Gastrocnemius medialis (tissue), 4 donors: Measurements from ENCODE around the gene FOXK1. TPM values are rescaled to one million over a fixed set of nuclear protein-coding genes. Genes with fewer than 3 reads are reported as not detected.
A peak's percentile ranks its signal among the peaks of the same experiment; 100 is the strongest.
"Not testable (repeated sequence)": the region's sequence is repeated elsewhere in the genome, so short reads cannot be mapped to it uniquely, and the experiment has no call there.

Experiments
- ATAC-seq, 2 donors: fragments of 150-250 bp; one replicate each; pipeline ENCODE4 v1.9.1; 2016
- DNase-seq, 2 donors: peaks; one replicate each; pipeline ENCODE4 v3.0.0-alpha.2; 2019
- H3K27ac ChIP-seq, 4 donors: fragments of 200-600 bp; sonication (generic); 1 replicate in 1 of 4; 2 replicates in 3 of 4; pipeline ENCODE4 v1.5.1; 2016 to 2018; ENCODE audit warnings: mild to moderate bottlenecking in 2 of 4, moderate library complexity in 1 of 4
- H3K27me3 ChIP-seq, 3 donors: fragments of 200-600 bp; sonication (generic) in 2 of 3; 1 replicate in 1 of 3; 2 replicates in 2 of 3; pipeline versions ENCODE4 v1.5.1 to v1.6.0; 2016 to 2019; ENCODE audit warnings: mild to moderate bottlenecking in 1 of 3, moderate library complexity in 1 of 3
- H3K36me3 ChIP-seq, 2 donors: fragments of 200-600 bp; sonication (generic) in 1 of 2; one replicate each; pipeline ENCODE4 v1.5.1; 2017 to 2018
- H3K4me1 ChIP-seq, 2 donors: fragments of 200-600 bp; sonication (generic) in 1 of 2; one replicate each; pipeline ENCODE4 v1.5.1; 2016 to 2017; ENCODE audit warnings: mild to moderate bottlenecking in 2 of 2
- H3K4me3 ChIP-seq, 4 donors: fragments of 200-600 bp; sonication (generic) in 3 of 4; 1 replicate in 1 of 4; 2 replicates in 3 of 4; pipeline ENCODE4 v1.5.1; 2016 to 2019; ENCODE audit warnings: mild to moderate bottlenecking in 2 of 4
- H3K9me3 ChIP-seq, 3 donors: fragments of 200-600 bp; sonication (generic) in 2 of 3; 1 replicate in 1 of 3; 2 replicates in 2 of 3; pipeline ENCODE4 v1.5.1; 2016 to 2019
- CTCF ChIP-seq, 5 experiments: fragments of 450-650 bp in 3 of 5; fragments of 200-600 bp in 2 of 5; sonication (generic) in 2 of 5; IDR thresholded peaks in 4 of 5; conservative IDR thresholded peaks in 1 of 5; 1 replicate in 4 of 5; 2 replicates in 1 of 5; pipeline ENCODE4 v1.5.1; 2016 to 2019; ENCODE audit warnings: antibody characterized with exemption in 5 of 5, mild to moderate bottlenecking in 3 of 5, moderate library complexity in 3 of 5
- POLR2A ChIP-seq, 2 donors: fragments of 450-650 bp; IDR thresholded peaks; one replicate each; pipeline ENCODE4 v1.6.1; 2017; ENCODE audit warnings: antibody characterized with exemption in 2 of 2, mild to moderate bottlenecking in 2 of 2, moderate library complexity in 2 of 2
- in situ Hi-C, 4 donors: fragments of 200-750 bp; cut with MboI; loops; one replicate each; pipeline versions ENCODE4 v1.15.0 to v1.8.0; 2017; ENCODE audit warnings: low sequenced_read_pairs in 4 of 4
- intact Hi-C: fragments of 100-400 bp; cut with DNase I; formaldehyde crosslinking; loops from one replicate; pipeline ENCODE4 v1.15.1; 2023; ENCODE audit warnings: low total_unique reads
- total RNA-seq, 4 donors: library from RNA; depleted of rRNA; stranded (reverse); fragments of >200 nt; gene quantifications; one replicate each; pipeline versions ENCODE4 v1.1.0 to v1.2.3, GENCODE V29; 2016

Gene FOXK1
- total RNA-seq, 4 donors from 2014 or later = 9.8 to 43.6 (median 18.8) TPM

- no peaks in the 10 kb centered on the region for H3K36me3 ChIP-seq
- peak overlapping the region; percentile 63 to 90 (median 76) for H3K4me3 ChIP-seq
- no peaks in the 10 kb centered on the region for H3K9me3 ChIP-seq
- intact Hi-C loops (loop anchor here (1.0 to 5.0 kb wide), 3 partner anchors 40 to 241 kb away; partner anchors contain the start of genes AP5Z1 and RADIL), in situ Hi-C loops (loop anchor here in 2 of 4 donors (25.0 kb wide), 1 partner anchor 121 kb away; no protein-coding TSS in a partner anchor)
- peaks cover 0 to 4% of the 10 kb centered on the region in 2 donors for H3K4me1 ChIP-seq
- TF ChIP-seq POLR2A (IDR thresholded peaks at IDR 0.05) (no peak), CTCF (IDR thresholded peaks at IDR 0.05 in 4 of 5, conservative IDR thresholded peaks at IDR 0.05 in 1 of 5) (peak in 1 of 5 experiments; percentile 29)
- no peaks in the 10 kb centered on the region for H3K27me3 ChIP-seq
- ATAC-seq = no peak
- peak overlapping the region; percentile 79 to 92 (median 85) for H3K27ac ChIP-seq
- no peak for DNase-seq
Observed at GRCh38 chr7:4641091-4641666, 40.9 kb upstream of the FOXK1 start.

GRCh38 chr7:4641667-4642467 lies 40.2 kb upstream of the FOXK1 start:
- intact Hi-C loops = loop anchor here (1.0 to 5.0 kb wide), 4 partner anchors 39 to 240 kb away; partner anchors contain the start of genes AP5Z1 and RADIL
- H3K4me3 ChIP-seq = peak overlapping the region; percentile 63 to 90 (median 76)
- DNase-seq = peak; percentile 82 to 91
- TF ChIP-seq CTCF (IDR thresholded peaks at IDR 0.05 in 4 of 5, conservative IDR thresholded peaks at IDR 0.05 in 1 of 5) = peak in 4 of 5 experiments; percentile 28 to 66 (median 60)
- peak; percentile 55 to 57 for TF ChIP-seq POLR2A (IDR thresholded peaks at IDR 0.05)
- peaks cover 0 to 4% of the 10 kb centered on the region in 2 donors for H3K4me1 ChIP-seq
- in situ Hi-C loops = loop anchor here in 2 of 4 donors (25.0 kb wide), 1 partner anchor 120 kb away; no protein-coding TSS in a partner anchor
- no peaks in the 10 kb centered on the region for H3K27me3 ChIP-seq
- H3K36me3 ChIP-seq = no peaks in the 10 kb centered on the region
- peak overlapping the region; percentile 79 to 92 (median 85) for H3K27ac ChIP-seq
- ATAC-seq = peak; percentile 93 to 94
- H3K9me3 ChIP-seq = no peaks in the 10 kb centered on the region

- in situ Hi-C loops = loop anchor here in 2 of 4 donors (25.0 kb wide), 1 partner anchor 120 kb away; no protein-coding TSS in a partner anchor
- TF ChIP-seq CTCF (IDR thresholded peaks at IDR 0.05 in 4 of 5, conservative IDR thresholded peaks at IDR 0.05 in 1 of 5) (no peak), POLR2A (IDR thresholded peaks at IDR 0.05) (no peak)
Observed at GRCh38 chr7:4642468-4643203, 39.5 kb upstream of the FOXK1 start.

GRCh38 chr7:4643204-4643471 lies 39.0 kb upstream of the FOXK1 start:
- not testable (repeated sequence) for H3K4me3 ChIP-seq, H3K27me3 ChIP-seq
- in situ Hi-C loops = loop anchor here in 2 of 4 donors (25.0 kb wide), 1 partner anchor 119 kb away; no protein-coding TSS in a partner anchor

More at GRCh38 chr7:4642468-4643203, 39.5 kb upstream of the FOXK1 start:
- Histone ChIP-seq H3K4me3 (peak overlapping the region; percentile 63 to 90 (median 76)), H3K9me3 (no peaks in the 10 kb centered on the region), H3K27me3 (no peaks in the 10 kb centered on the region), H3K4me1 (peaks cover 0 to 4% of the 10 kb centered on the region in 2 donors), H3K36me3 (no peaks in the 10 kb centered on the region), H3K27ac (peak overlapping the region; percentile 79 to 92 (median 85))
- intact Hi-C loops = loop anchor here (1.0 to 5.0 kb wide), 2 partner anchors 112 to 240 kb away; partner anchors contain the start of gene RADIL
- ATAC-seq (no peak), DNase-seq (no peak)

More at GRCh38 chr7:4643204-4643471, 39.0 kb upstream of the FOXK1 start:
- not testable (repeated sequence) for H3K9me3 ChIP-seq, H3K36me3 ChIP-seq, DNase-seq, H3K4me1 ChIP-seq, H3K27ac ChIP-seq, ATAC-seq
- intact Hi-C loops = loop anchor here (5.0 kb wide), 1 partner anchor 239 kb away; the partner anchor contains the start of gene RADIL
